K562 (cell line): ENCODE data around the gene PRSS48. TPM values are rescaled to one million over a fixed set of nuclear protein-coding genes. Genes with fewer than 3 reads are reported as not detected.

Source experiments
- NR2F6 ChIP-seq: fragments of 450-650 bp; formaldehyde crosslinking; IDR thresholded peaks from 2 replicates; pipeline ENCODE4 v1.4.0; 2020; ENCODE audit warnings: mild to moderate bottlenecking
- polyA plus RNA-seq, 8 experiments: library from polyadenylated mRNA; depleted of rRNA in 4 of 8; stranded (reverse) in 5 of 8; unstranded in 3 of 8; fragments of >200 nt; fragmentation: Nextera tagmentation in 2 of 8; fragmentation: Illumina TruSeq in 1 of 8; extraction: Ambion mirVana in 2 of 8; extraction: Trizol in 1 of 8; gene quantifications; 2 replicates each; pipeline versions ENCODE4 v1.2.1 to v1.2.3, GENCODE V29; 2011 to 2014; ENCODE audit warnings: inconsistent platforms in 1 of 8, missing spikeins in 1 of 8
- total RNA-seq, 7 experiments: library from RNA; depleted of rRNA in 6 of 7; stranded (reverse); fragments of >200 nt in 6 of 7; fragmentation: Illumina TruSeq in 2 of 7; extraction: Trizol in 2 of 7; gene quantifications; 2 replicates each; pipeline versions ENCODE4 v1.2.1 to v1.2.3, GENCODE V29; 2011 to 2021; ENCODE audit warnings: low replicate concordance in 1 of 7
- TF ChIP-seq, protein P1 (sequence below), 2 experiments: fragments of 450-650 bp; formaldehyde crosslinking in 1 of 2; IDR thresholded peaks; 2 replicates each; pipeline versions ENCODE4 v1.4.0 to v1.6.1; 2014 to 2020; ENCODE audit warnings: mild to moderate bottlenecking in 2 of 2, borderline replicate concordance in 1 of 2, low read depth in 1 of 2
- TF ChIP-seq, protein P2 (sequence below): fragments of 450-650 bp; IDR thresholded peaks from one replicate; pipeline ENCODE4 v1.6.1; 2018; ENCODE audit warnings: mild to moderate bottlenecking, moderate library complexity; ENCODE audit not compliant: partially characterized antibody

Gene PRSS48
- total and polyA plus RNA-seq, 9 of the 15 experiments (the other 6 are each of a cell fraction or from before 2014, with no cell fraction given): not detected

GRCh38 chr4:151292038-151292437 is 15.1 kb downstream of the PRSS48 start (continued):
- TF ChIP-seq, protein P1, sequence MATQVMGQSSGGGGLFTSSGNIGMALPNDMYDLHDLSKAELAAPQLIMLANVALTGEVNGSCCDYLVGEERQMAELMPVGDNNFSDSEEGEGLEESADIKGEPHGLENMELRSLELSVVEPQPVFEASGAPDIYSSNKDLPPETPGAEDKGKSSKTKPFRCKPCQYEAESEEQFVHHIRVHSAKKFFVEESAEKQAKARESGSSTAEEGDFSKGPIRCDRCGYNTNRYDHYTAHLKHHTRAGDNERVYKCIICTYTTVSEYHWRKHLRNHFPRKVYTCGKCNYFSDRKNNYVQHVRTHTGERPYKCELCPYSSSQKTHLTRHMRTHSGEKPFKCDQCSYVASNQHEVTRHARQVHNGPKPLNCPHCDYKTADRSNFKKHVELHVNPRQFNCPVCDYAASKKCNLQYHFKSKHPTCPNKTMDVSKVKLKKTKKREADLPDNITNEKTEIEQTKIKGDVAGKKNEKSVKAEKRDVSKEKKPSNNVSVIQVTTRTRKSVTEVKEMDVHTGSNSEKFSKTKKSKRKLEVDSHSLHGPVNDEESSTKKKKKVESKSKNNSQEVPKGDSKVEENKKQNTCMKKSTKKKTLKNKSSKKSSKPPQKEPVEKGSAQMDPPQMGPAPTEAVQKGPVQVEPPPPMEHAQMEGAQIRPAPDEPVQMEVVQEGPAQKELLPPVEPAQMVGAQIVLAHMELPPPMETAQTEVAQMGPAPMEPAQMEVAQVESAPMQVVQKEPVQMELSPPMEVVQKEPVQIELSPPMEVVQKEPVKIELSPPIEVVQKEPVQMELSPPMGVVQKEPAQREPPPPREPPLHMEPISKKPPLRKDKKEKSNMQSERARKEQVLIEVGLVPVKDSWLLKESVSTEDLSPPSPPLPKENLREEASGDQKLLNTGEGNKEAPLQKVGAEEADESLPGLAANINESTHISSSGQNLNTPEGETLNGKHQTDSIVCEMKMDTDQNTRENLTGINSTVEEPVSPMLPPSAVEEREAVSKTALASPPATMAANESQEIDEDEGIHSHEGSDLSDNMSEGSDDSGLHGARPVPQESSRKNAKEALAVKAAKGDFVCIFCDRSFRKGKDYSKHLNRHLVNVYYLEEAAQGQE (IDR thresholded peaks at IDR 0.05; ENCODE audit: borderline replicate concordance): no peak
- TF ChIP-seq, protein P1 (CRISPR knock-in tag; IDR thresholded peaks at IDR 0.05; ENCODE audit: low read depth): no peak
- TF ChIP-seq, protein P2, sequence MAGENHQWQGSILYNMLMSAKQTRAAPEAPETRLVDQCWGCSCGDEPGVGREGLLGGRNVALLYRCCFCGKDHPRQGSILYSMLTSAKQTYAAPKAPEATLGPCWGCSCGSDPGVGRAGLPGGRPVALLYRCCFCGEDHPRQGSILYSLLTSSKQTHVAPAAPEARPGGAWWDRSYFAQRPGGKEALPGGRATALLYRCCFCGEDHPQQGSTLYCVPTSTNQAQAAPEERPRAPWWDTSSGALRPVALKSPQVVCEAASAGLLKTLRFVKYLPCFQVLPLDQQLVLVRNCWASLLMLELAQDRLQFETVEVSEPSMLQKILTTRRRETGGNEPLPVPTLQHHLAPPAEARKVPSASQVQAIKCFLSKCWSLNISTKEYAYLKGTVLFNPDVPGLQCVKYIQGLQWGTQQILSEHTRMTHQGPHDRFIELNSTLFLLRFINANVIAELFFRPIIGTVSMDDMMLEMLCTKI: no peak
- no peak for TF ChIP-seq NR2F6 (CRISPR knock-in tag)
